Pulmonary artery endothelial cell (primary cell): Measurements from ENCODE around the gene SPPL2A. TPM values are rescaled to one million over a fixed set of nuclear protein-coding genes. Genes with fewer than 3 reads are reported as not detected.
"Not testable (repeated sequence)": the region's sequence is repeated elsewhere in the genome, so short reads cannot be mapped to it uniquely, and the experiment has no call there.

Source experiments
- DNase-seq: peaks from one replicate; pipeline ENCODE4 v3.0.0-alpha.2; 2011; ENCODE audit warnings: low read depth, low spot score
- total RNA-seq: library from RNA; depleted of rRNA; stranded (reverse); fragments of >200 nt; gene quantifications from 2 replicates; pipeline ENCODE4 v1.2.3, GENCODE V29; 2014

Gene SPPL2A
- total RNA-seq, 1 donor from 2014 or later: 71.3 TPM

DNA sequence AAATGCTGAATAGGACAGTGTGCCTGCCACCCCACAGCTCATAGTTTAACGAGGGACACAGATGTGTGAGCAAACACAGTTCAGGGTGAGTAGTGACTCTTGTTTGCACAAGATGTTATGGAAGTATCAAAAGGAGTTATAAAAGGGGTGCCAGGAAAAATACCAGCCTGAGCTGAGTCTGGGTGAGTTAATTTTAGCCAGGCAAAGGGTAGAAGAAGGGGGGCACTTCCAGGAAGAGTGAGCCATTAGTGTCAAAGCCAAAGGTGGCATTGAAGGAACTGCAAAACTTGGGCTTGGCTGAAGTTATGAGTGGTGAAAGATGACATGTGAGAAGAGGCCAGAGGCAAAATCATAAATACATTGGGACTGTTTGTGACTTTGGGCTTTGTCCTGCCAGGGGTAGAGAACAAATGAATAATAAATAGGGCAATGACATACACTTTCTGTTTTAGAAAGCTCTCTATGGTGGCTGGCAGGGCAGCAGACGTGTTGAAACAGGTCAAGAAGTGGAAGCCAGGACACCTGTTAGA is 1.9 kb upstream of the SPPL2A start:
- DNase-seq: no peak

DNA sequence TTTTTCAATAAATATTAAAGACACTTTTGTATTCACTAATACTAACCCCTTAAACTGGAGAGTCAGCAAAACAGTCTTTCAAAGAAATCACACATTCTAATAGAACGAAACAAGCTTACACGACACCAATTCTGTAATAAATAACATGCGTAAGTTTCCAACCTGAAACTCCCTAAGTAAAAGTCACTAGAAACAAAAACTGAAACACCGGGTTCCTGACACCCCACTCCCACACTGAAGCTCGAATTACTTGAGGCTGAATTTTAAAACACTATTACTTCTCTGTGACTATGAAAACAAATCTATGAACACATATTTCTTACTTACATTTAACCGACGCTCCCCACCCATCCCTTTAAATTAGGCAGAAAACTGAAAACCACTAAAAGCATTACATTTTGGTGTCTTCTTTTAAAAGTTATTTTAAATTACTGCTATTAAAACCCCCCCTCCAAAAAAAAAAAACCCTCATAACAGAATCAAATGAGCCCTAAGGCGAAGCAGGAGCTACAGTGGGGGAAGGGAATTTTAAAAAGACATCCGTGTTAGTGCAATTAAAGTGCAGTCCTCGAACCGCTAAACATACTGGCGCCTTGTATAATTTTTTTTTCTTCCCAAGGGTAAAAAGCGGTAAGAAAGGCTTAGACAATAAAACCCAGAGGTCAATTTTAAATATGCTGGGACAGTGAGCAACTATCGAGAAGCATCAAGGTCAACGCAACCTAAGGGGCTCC is 878 bp downstream of the SPPL2A start:
- no peak for DNase-seq

DNA sequence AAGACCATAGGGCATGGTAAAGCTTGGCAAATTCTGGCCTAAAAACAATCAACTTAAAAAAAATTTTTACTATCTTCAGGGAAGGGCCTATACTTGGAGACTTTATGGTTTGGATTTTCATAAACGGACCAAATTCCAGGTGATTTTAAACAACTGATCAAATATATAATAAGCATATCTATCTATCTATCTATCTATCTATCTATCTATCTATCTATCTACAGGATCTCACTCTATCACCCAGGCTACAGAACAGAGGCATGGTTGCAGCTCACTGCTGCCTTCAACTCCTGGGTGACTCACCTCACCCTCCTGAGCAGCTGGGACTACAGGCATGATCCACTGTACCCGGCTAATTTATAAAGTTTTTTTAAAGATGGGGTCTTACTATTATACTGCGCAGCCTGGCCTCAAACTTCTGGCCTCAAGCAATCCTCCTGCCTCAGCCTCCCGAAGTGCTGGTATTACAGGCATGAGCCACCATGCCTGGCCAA is 6.7 kb downstream of the SPPL2A start:
- DNase-seq: no peak

DNA sequence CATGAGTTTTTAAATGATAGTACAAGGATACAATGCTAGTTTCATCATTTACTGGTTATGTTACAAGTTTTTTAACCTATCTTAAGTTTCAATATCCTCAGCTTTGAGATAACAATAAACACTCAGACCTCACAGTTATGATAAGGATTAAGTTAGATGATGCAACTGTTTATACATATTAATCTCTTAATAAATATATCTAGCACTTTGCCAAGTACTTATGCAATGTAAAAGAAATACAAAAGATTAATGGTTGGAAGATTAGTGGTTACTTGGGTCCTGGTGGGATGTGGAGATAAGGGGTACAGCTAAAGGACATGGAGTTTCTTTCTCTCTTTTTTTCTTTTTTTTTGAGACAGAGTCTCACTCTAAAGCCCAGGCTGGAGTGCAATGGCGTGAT is 12.0 kb downstream of the SPPL2A start:
- no peak for DNase-seq

DNA sequence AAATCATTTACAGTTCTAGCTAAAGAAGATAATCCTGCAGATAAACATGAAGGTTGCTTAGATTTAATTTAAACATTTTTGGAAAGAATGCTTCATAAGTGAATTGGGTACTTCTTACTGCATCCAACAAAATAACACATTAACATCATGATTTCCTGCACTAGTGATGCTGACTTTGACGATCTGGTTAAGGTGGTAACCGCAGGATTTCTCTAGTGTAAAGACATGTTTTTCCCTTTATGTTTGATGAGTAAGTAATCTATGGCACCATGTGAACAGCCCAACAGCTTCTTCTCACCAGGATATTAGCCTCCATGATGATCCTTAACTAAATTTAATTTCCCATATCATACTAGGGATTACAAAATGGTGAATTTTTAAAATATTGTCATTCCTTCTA is 14.1 kb downstream of the SPPL2A start:
- no peak for DNase-seq

DNA sequence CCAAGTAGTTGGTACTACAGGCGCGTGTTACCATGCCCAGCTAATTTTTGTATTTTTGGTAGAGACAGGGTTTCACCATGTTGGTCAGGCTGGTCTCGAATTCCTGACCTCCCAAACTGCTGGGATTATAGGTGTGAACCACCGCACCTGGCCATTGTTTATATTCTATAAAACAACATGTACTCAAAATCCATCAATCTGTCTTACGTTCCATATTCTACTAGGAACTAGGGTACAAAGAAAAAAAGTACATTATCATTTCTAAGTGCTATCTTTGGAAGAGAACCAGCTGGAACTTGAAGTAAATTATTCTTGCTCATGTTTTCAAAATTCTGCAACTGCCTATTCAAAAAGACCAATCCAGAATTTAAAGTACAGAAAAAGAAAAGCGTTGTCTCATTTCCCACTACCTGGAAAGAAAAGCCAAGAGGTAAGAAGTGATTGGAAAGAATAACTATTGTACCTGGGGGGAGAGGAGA is 15.2 kb downstream of the SPPL2A start:
- no peak for DNase-seq

DNA sequence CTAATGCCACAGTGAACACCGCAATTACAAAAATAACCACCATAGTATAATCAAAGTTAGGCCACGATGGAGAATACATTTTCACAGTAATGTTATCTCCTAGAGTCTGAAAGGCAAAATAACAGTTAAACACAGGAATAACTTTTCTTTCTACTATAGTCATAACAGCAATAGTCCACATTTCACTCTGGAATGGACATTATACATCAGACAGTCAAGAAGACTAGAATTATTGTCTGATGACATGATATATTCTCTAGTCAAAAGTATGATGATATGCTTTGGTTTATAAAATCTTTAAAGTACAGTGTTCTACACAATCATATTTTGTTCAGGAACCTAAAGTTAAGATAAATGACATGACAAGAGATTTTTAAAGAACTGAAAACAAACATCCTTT is 18.0 kb downstream of the SPPL2A start:
- DNase-seq: no peak

DNA sequence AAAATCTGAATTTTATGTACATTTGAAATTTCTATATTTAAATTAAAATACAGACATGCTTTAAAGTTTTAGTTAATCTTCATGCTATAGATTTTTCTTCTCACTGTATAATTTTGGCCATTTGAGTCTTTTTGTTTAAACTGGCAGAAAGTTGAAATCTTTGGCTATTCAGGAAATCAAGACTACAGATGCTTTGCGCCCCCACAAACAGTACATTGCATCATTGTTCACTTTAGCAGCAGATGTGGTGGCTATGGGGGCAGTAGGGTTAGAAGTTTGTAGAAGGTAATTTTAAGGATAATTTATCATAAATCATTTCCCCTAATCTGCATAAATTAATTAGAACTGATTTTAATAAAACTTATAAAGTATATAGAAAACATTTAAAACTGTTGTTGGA is 20.9 kb downstream of the SPPL2A start:
- no peak for DNase-seq

DNA sequence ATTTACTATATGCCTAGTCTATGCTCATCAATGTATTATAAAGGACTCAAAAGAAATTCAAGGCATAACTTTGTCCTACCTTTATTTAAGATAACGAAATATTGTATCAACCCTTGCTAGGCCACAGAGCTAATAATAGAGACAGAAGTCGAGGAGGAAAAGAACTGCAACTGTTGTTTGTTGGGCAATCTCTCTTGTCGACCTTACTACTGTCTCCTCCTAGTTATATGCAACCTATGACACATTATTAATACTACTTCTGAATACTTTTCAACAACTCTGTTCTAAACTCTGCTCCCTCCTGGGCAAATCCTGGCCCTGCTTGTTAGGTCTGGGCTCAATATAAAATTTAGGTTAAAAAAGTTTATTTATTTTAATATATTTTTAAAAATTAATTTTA is 24.6 kb downstream of the SPPL2A start:
- no peak for DNase-seq

DNA sequence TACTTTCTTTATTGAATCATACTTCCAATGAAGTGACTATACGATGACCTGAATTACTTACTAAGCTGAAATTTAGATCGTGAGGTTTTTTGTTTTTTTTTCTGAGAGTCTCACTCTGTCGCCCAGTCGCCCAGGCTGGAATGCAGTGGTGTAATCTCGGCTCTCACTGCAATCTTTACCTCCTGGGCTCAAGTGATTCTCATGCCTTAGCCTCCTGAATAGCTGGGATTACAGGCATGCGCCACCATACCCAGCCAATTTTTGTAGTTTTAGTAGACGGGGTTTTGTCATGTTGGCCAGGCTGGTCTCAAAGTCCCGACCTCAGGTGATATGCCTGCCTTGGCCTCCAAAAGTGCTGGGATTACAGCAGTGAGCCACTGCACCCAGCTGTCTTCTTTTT is 28.7 kb downstream of the SPPL2A start:
- no peak for DNase-seq

DNA sequence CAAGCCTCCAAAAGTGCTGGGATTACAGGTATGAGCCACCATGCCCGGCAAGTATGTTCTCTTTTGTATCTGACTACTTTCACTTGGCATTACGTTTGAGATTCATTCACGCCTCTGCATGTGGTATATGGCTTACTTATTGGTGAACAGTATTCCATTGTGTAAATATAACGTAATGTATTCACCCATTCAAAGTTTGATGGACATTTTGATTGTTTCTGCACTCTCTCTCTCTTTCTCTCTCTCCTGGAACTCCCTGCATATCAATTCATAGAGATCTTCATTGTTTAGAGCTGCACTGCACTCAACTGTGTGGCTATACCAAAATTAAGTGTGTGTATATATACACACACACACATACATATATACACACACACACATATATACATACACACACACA is 30.4 kb downstream of the SPPL2A start:
- DNase-seq: no peak

DNA sequence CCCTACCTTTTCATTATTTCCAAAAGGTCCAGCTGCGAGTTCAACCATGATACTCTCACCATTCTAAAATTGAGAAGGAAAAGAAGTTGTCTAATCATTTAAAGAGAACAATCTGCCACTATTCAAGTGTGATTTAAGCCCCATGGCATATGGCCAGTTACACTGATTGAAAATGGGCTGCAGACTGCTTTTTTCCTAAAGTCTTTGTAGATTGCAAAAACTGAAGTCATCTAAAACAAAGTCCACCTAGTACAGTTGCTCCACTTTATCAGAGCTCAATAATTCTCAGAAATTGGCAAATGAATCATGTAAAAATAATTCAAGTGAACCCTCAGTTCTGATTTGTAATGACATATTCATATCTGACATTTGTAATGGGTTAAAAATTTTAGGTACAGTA is 39.2 kb downstream of the SPPL2A start:
- DNase-seq: no peak

DNA sequence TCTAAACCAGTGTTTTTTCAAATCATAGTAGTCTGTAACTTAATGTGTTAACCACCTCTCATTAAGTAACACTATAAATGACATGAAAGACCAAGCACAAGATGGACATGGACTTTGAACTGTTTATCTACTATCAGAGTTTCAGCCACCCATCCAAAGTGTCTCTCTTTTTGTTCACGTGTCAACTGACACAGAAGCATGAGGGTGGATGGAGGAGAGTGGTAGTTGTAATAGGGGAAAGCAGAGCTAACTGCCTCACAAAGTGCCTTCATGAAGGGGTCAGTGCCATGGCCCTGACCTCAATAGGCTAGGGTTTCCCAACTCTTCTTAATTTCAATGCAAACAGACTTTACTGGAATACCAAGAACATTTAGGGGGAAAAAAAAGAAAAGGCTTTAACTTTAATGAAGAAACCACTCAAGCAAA is 46.8 kb downstream of the SPPL2A start:
- DNase-seq: no peak

DNA sequence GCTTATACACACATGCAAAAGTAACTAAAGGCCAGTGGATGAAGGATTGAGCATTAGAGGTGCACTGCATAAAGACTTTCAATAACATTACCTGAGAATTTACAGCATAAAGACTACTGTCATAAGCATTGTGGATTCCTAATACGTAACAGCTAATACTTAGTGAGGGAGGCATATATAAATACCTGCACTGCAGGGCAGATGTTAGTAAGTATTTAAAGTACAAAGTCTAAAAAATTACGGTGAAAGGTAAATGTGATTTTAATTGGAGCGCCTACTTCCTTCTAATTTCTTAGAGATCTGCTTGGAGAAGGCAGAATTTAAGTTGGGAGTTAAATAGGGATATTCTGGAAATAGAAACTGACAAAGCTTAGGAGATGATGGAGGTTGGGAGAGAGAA is 53.5 kb downstream of the SPPL2A start:
- no peak for DNase-seq

DNA sequence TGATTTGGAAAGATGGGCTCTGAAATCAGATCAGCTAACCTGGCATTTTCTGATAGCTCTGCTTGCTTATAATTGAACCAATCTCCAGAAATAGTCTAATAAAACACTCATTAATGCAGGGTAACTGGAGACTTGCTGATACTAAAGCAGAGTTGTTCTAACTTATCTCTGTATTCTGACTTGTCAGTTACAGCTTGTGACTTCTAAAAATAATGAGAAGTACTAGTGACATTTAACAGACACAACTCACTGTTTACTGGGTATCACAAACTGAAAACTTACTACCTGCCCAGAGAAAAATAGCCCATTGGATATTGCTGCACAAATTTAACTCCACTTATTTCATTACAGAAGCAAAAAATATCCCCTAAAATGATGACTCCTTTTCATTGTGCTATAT is 54.9 kb downstream of the SPPL2A start:
- no peak for DNase-seq

DNA sequence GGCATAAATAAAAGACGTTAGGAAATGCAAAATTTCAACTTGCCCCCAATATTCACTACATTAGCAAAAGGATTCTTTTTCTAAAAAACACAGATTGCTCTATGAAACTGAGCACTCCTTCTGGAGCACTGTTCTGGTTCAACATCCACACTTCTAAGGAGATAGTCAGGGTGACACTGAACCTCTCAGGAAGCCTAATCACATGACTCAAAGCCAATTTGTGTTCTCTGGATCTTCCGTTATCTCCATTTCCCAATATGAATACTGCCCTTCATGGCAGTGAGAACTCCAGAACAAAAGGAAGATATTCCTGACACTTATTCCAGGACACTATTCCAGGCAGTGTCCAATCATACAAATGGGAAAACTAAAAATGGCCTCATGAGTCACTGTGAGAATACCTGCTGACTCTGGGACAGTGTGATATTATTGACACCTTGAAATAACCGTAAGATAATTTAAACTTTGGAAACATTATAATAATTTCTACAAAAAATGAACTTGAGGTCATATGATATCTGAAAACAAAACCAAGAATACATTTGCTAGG is 57.6 kb downstream of the SPPL2A start:
- DNase-seq: no peak

DNA sequence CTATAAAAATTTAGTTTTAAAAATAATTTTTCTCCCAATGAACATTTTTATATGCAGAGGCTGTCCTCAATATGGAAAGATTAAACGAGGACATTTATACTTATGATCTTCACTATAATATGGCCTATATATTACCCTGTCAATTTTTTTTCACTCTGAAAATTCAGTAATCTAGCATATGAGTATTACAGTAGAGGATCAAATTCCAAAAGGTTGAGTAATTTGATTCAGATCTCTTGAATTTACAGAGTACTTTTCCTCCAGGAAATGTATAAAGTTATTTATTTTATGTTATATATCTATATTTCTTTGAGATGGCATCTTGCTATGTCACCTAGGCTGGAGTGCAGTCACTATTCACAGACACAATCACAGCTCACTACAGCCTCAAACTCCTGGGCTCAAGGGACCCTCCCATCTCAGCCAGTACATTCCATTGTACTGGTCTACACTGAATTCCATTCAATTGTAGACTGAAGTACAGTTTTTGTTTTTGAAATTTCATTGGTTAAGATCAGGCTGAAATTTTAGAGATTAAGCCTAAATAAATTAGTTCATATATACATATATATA is 62.7 kb downstream of the SPPL2A start:
- no peak for DNase-seq

DNA sequence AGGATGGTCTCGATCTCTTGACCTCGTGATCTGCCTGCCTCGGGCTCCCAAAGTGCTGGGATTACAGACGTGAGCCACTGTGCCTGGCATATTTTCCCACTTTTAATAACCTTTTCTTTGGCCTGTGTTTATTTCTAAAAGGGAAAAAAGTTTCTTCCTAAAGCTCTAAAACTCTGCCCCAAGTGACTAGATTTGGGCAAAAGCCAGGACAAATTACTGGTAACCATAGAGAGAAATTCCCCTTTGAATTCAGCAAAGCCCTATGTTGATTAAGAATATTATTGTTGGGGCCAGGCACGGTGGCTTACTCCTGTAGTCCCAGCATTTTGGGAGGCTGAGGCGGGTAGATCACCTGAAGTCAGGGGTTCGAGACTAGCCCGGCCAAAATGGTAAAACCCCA is 67.4 kb downstream of the SPPL2A start:
- DNase-seq: no peak

DNA sequence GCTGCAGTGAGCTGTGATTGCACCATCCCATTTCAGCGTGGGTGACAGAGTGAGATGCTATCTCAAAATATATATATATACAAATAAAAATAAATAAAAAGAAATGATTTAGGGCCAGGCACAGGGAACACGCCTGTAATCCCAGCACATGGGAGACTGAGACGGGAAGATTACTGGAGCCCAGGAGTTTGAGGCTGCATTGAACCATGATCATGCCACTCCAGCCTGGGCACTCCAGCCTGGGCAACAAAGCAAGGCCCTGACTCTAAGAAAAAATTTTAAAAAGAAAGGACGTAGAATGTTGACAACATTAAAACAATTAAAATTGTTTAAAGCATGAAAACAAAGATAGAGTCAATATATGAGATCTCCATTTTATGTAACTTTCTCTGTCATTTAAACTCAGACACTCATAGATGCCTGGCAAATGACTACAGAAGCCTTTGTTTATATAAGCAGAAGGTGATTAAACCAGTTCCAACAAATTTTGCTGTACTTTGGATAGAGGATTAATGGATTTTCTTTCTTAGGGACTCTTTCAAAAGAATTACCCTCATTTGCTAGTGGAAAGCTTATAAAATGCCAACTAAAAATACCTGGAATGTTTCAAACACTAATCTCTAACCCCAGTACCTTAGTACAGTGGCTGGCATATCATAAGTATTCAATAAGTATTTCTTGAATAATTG is 68.3 kb downstream of the SPPL2A start:
- DNase-seq: no peak

DNA sequence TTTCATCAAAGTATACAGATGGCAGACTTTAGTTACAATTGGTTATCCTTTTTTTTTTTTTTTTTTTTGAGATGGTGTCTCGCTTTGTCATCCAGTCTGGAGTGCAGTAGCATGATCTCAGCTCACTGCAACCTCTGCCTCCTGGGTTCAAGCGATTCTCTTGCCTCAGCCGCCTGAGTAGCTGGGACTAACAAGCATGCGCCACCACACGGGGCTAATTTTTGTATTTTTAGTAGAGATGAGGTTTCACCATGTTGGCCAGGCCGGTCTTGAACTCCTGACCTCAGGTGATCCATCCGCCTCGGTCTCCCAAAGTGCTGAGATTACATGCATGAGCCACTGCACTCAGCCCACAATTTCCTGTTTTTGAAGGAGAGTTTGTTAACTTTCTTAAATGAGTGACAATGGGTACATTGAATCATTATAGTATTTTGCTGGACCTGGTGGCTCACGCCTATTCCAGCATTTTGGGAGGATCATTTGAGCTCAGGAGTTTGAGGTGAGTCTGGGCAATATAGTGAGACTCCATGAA is 70.8 kb downstream of the SPPL2A start:
- not testable (repeated sequence) for DNase-seq

DNA sequence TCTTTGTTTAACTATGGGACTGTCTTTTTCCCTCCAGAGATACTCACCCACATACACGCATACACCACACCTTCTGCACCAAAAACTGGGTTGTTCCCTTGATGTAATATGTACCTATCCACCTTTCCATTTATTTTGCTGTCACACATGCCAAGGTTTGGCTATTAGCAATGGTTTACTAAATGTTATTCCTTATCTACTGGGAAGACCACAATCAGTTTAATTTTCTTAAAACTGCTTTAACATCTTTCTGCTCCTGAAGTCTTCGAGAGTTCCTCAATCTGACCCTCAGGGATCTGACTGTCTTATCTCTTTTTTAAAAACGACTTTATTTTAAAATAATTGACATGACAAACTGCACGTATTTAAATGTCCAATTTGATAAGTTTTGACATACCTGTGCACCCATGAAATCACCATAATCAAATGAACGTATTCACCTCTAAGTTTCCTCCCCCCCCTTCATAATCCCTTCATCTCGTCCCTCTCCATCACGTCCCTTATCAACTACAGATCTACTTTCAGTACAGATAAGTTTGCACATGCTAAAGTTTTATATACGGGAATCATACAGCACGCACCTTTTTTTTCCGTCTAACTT is 78.1 kb downstream of the SPPL2A start:
- DNase-seq: no peak
